Ovary (tissue), 3 donors: Measurements from ENCODE around the gene TAF11.

Experiments used
- POLR2A ChIP-seq: fragments of 450-650 bp; IDR thresholded peaks from one replicate; pipeline ENCODE4 v1.6.1; 2017; ENCODE audit warnings: antibody characterized with exemption, mild to moderate bottlenecking, moderate library complexity
- TF ChIP-seq, protein P1 (sequence below), 3 donors: fragments of 450-650 bp in 2 of 3; fragments of 200-600 bp in 1 of 3; IDR thresholded peaks; one replicate each; pipeline versions ENCODE4 v1.5.1 to v1.8.0; 2016 to 2022; ENCODE audit warnings: antibody characterized with exemption in 3 of 3, mild to moderate bottlenecking in 1 of 3
- donor health status: DM: no; HTN: no; CAD: no.

DNA sequence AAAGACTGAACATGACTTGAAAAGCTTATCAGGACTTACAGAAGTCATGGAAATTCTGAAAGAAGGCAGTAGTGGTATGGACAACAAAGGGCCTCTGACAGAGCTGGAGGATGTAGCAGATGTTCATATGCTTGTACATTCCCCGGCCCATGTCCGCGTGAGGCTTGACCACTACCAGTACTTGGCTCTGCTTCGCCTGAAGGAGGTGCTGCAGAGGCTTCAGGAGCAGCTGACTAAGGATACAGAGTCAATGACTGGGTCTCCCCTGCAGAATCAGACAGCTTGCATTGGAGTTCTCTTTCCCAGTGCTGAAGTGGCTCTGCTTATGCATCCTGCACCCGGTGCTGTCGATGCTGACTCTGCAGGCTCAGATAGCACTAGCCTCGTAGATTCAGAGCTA lies 29.2 kb downstream of the TAF11 start:
- TF ChIP-seq POLR2A, result no peak
- TF ChIP-seq, protein P1, sequence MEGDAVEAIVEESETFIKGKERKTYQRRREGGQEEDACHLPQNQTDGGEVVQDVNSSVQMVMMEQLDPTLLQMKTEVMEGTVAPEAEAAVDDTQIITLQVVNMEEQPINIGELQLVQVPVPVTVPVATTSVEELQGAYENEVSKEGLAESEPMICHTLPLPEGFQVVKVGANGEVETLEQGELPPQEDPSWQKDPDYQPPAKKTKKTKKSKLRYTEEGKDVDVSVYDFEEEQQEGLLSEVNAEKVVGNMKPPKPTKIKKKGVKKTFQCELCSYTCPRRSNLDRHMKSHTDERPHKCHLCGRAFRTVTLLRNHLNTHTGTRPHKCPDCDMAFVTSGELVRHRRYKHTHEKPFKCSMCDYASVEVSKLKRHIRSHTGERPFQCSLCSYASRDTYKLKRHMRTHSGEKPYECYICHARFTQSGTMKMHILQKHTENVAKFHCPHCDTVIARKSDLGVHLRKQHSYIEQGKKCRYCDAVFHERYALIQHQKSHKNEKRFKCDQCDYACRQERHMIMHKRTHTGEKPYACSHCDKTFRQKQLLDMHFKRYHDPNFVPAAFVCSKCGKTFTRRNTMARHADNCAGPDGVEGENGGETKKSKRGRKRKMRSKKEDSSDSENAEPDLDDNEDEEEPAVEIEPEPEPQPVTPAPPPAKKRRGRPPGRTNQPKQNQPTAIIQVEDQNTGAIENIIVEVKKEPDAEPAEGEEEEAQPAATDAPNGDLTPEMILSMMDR (IDR thresholded peaks at IDR 0.05), result no peak
